PC-3 (cell line): ENCODE results near the gene NFATC2IP. TPM values are rescaled to one million over a fixed set of nuclear protein-coding genes. Genes with fewer than 3 reads are reported as not detected.

Experiments used
- ATAC-seq: fragments of 200-7000 bp; cut with Tn5 transposase; 2 replicates; pipeline ENCODE4 v1.9.1; 2020; ENCODE audit warnings: mild to moderate bottlenecking, moderate library complexity
- BruUV-seq: library from RNA; stranded (reverse); fragments of 400-500 nt; replicated peaks from 2 replicates; lab custom pipeline; 2021; lab: Mats Ljungman, UMichigan
- CTCF ChIA-PET: fragments of 300-600 bp; sonication (Branson Sonifier 250); formaldehyde crosslinking; loops from one replicate; lab custom pipeline; 2022; ENCODE audit warnings: antibody characterized with exemption; lab: Charles Lee
- POLR2A ChIA-PET: fragments of 300-600 bp; sonication (Branson Sonifier 250); formaldehyde crosslinking; loops from one replicate; lab custom pipeline; 2022; ENCODE audit warnings: antibody characterized with exemption; ENCODE audit not compliant: unreplicated experiment; lab: Charles Lee
- DNase-seq: peaks from one replicate; pipeline ENCODE4 v3.0.0-alpha.2; 2015
- H2AFZ ChIP-seq: fragments of 300-600 bp; sonication (generic); 2 replicates; pipeline ENCODE4 v1.6.0; 2016; ENCODE audit warnings: antibody characterized with exemption, low read length
- H3F3A ChIP-seq: fragments of 300-600 bp; sonication (generic); one replicate; pipeline ENCODE4 v1.6.0; 2017; ENCODE audit warnings: antibody characterized with exemption, low read length, control low read depth, mild to moderate bottlenecking; ENCODE audit not compliant: unreplicated experiment
- H3K27ac ChIP-seq: fragments of 300-600 bp; sonication (generic); 2 replicates; pipeline ENCODE4 v1.5.1; 2016; ENCODE audit warnings: mild to moderate bottlenecking, low read length
- H3K27me3 ChIP-seq: fragments of 300-600 bp; sonication (generic); 2 replicates; pipeline ENCODE4 v1.6.1; 2016; ENCODE audit warnings: low read length, mixed read lengths
- H3K36me3 ChIP-seq: fragments of 300-600 bp; sonication (generic); 2 replicates; pipeline ENCODE4 v1.6.1; 2016; ENCODE audit warnings: low read depth, mixed run types, low read length, mixed read lengths
- H3K4me1 ChIP-seq: fragments of 300-600 bp; sonication (generic); 2 replicates; pipeline ENCODE4 v1.5.1; 2016; ENCODE audit warnings: low read length; ENCODE audit not compliant: insufficient read depth
- H3K4me2 ChIP-seq: fragments of 300-600 bp; sonication (generic); 2 replicates; pipeline ENCODE4 v1.6.0; 2016; ENCODE audit warnings: low read length
- H3K4me3 ChIP-seq: fragments of 300-600 bp; sonication (generic); 2 replicates; pipeline ENCODE4 v1.5.1; 2016; ENCODE audit warnings: mild to moderate bottlenecking, low read length, mixed read lengths
- H3K79me2 ChIP-seq: fragments of 300-600 bp; sonication (generic); 2 replicates; pipeline ENCODE4 v1.6.1; 2017; ENCODE audit warnings: low read length, mixed read lengths
- H3K9ac ChIP-seq: fragments of 300-600 bp; sonication (generic); 2 replicates; pipeline ENCODE4 v1.6.0; 2016; ENCODE audit warnings: mild to moderate bottlenecking, low read length
- H3K9me2 ChIP-seq: fragments of 300-600 bp; sonication (generic); replicated peaks from 2 replicates; pipeline ENCODE4 v1.6.1; 2016; ENCODE audit warnings: mixed run types, low read length, mixed read lengths
- H3K9me3 ChIP-seq: fragments of 300-600 bp; sonication (generic); 2 replicates; pipeline ENCODE4 v1.6.1; 2016; ENCODE audit warnings: low read length, mixed read lengths
- H4K20me1 ChIP-seq: fragments of 300-600 bp; sonication (generic); 2 replicates; pipeline ENCODE4 v1.6.1; 2016; ENCODE audit warnings: low read length, mixed read lengths
- CTCF ChIP-seq: fragments of 300-600 bp; sonication (generic); conservative IDR thresholded peaks from 2 replicates; pipeline ENCODE4 v1.5.1; 2017; ENCODE audit warnings: antibody characterized with exemption, low read depth, mild to moderate bottlenecking, low read length
- EZH2 ChIP-seq: fragments of 300-600 bp; sonication (generic); IDR thresholded peaks from one replicate; pipeline ENCODE4 v1.6.1; 2017; ENCODE audit warnings: antibody characterized with exemption, mild to moderate bottlenecking, low read length; ENCODE audit not compliant: unreplicated experiment
- EZH2phosphoT487 ChIP-seq: fragments of 300-600 bp; sonication (generic); IDR thresholded peaks from 2 replicates; pipeline ENCODE4 v1.6.1; 2018; ENCODE audit warnings: mild to moderate bottlenecking, antibody characterized with exemption, low read length, borderline replicate concordance
- intact Hi-C: fragments of 100-400 bp; cut with micrococcal nuclease; formaldehyde crosslinking; loops from 2 replicates; pipeline ENCODE4 v1.9.0; 2023
- total RNA-seq: library from RNA; depleted of rRNA; stranded (reverse); fragments of >200 nt; gene quantifications from 2 replicates; pipeline ENCODE4 v1.2.3, GENCODE V29; 2014

The NFATC2IP gene
- total RNA-seq, 1 experiment from 2014 or later: 33.3 TPM

- no peak overlapping the region for H2AFZ ChIP-seq
- no peaks in the 10 kb centered on the region for H3K9me2 ChIP-seq
- H3K79me2 ChIP-seq: no peaks in the 10 kb centered on the region
- ChIA-PET CTCF (no interaction called here), POLR2A (no interaction called here)
- H4K20me1 ChIP-seq: no peaks in the 10 kb centered on the region
- H3F3A ChIP-seq: no peaks in the 10 kb centered on the region
- H3K9ac ChIP-seq: no peak overlapping the region
- no peak overlapping the region for H3K4me3 ChIP-seq
- H3K27me3 ChIP-seq: no peaks in the 10 kb centered on the region
- no peak overlapping the region for H3K4me2 ChIP-seq
- no peaks in the 10 kb centered on the region for H3K9me3 ChIP-seq
- no peaks in the 10 kb centered on the region for H3K4me1 ChIP-seq
- intact Hi-C loops: no loop called here
- H3K27ac ChIP-seq: no peak overlapping the region
- BruUV-seq: no TSS peak
- peak; percentile 50 for DNase-seq
- TF ChIP-seq EZH2phosphoT487 (no peak), CTCF (no peak), EZH2 (no peak)
- H3K36me3 ChIP-seq: no peaks in the 10 kb centered on the region
- peak; percentile 60; the same call in 1 of the 2 replicates for ATAC-seq
Measured at GRCh38 chr16:29007730-29008593, 57.2 kb downstream of the NFATC2IP start.

GRCh38 chr16:29009050-29009837, 58.5 kb downstream of the NFATC2IP start:
- DNase-seq: no peak
- Histone ChIP-seq H3F3A (no peaks in the 10 kb centered on the region), H3K9me3 (no peaks in the 10 kb centered on the region), H3K27ac (no peak overlapping the region), H3K4me3 (no peak overlapping the region), H3K4me2 (no peak overlapping the region), H3K4me1 (no peaks in the 10 kb centered on the region), H3K9me2 (no peaks in the 10 kb centered on the region), H4K20me1 (no peaks in the 10 kb centered on the region), H3K36me3 (no peaks in the 10 kb centered on the region), H3K79me2 (no peaks in the 10 kb centered on the region), H3K9ac (no peak overlapping the region), H3K27me3 (no peaks in the 10 kb centered on the region), H2AFZ (no peak overlapping the region)
- intact Hi-C loops: no loop called here
- no peak for TF ChIP-seq EZH2phosphoT487
- no peak for TF ChIP-seq EZH2
- TF ChIP-seq CTCF: no peak
- CTCF ChIA-PET: no interaction called here
- ATAC-seq: no peak
- POLR2A ChIA-PET: no interaction called here
- no TSS peak for BruUV-seq
